Measurements from ENCODE around the gene MYF5.
A peak's percentile ranks its signal among the peaks of the same experiment; 100 is the strongest.

MYF5 gene

GRCh38 chr12:80708259-80708974 is 8.3 kb upstream of the MYF5 start:
- DNase-seq = no peak

DNA sequence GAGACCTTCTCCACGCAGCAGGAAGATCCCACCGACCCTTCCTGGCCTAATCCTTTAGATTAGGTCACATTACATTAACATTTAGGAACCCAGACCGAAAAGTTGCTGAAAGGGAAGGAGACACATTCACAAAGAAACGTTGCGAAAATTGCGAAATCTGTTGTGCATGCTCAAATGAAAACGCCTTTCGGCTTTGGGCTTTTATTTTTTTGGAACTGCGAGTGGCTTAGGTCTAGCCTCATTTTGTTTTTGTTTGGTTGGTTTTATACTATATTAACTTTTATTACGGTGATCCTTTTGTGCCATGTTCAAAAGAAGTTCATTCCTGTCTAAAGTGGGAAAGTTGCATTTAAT is 7.8 kb upstream of the MYF5 start:
- DNase-seq = no peak

GRCh38 chr12:80709811-80710726 is 6.6 kb upstream of the MYF5 start:
- peak; percentile 20 to 26 (median 22) for DNase-seq

- DNase-seq = no peak
Measured at GRCh38 chr12:80710727-80711449, 5.8 kb upstream of the MYF5 start.

DNA sequence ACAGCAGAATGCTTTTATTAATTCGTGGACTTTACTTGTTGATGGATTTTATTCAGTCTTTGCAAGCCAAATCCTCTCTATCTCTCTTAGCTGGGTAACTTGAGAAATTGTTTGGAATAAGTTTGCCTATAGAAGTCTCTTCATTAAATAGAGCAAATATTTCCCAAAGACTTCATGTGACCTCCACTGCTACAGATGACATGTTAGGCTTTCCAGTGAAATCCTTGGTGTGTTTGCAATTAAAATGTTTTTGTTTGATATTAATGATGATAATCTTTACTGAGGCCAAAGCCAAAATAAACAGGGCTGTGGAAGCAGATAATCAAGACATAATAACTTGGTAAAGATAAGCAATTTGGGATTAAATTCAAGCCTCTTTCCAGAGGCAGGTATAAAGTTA is 4.8 kb upstream of the MYF5 start:
- DNase-seq = no peak

DNA sequence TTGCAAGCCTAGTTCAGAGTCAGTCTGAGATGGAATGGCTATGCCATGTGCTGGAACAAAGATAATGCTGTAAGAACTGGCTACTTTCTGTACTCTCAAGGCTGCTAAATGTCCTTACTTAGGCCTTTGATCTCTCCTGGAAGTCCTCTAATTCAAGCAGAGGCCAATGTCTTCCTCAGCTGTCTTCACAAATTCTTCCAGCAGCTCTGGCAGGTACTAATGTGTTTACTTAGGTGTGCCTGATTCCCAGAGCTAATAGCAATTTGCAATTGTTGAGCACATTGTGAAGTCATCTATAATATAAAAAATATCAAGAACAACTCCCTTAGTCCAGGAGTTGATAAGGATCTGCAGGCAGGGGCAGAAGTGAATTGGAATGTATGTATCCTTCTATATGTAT is 3.8 kb upstream of the MYF5 start:
- DNase-seq = no peak

DNA sequence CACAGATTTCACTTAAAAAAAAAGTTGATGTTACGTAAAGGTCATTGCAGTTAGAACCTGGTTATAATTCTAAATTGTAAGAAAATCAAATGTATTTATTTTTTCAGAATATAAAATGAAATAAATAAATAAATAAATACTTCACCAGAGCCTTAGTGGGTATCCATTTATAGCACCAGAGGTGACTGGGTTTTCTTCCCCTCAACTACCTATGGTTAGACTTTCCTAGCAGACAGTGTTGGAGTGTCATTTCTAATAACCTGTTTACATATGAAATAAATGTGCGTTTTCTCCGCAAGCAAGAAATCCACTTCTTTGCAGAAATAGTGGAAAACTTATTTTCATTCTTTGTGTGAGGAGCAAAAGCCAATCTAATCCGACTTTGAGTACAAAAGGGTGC is 3.3 kb upstream of the MYF5 start:
- DNase-seq = no peak

DNA sequence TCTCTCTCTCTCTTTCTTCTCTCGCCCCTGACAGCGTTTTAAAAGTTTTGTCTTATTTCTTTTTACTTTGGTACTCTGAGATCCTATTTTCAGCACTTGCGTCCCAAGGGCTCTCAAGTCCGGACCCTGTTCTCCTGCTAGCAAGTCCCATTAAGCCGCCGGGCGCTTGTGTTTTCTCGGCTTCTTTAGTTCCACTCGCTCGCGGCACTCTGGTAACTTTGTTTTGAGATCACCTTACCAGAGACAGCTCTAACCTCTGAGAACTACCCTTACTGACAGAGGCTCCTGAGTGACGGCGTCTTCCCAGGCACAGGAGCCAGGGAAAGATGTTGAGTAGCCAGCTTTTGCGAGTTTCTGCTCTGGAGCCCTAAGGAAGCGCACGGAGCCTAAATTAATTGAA is 2.7 kb upstream of the MYF5 start:
- no peak for DNase-seq

- no peak for DNase-seq
Measured at GRCh38 chr12:80714846-80715245, 1.9 kb upstream of the MYF5 start.

- no peak for DNase-seq
Measured at GRCh38 chr12:80715713-80716249, 931 bp upstream of the MYF5 start.

DNA sequence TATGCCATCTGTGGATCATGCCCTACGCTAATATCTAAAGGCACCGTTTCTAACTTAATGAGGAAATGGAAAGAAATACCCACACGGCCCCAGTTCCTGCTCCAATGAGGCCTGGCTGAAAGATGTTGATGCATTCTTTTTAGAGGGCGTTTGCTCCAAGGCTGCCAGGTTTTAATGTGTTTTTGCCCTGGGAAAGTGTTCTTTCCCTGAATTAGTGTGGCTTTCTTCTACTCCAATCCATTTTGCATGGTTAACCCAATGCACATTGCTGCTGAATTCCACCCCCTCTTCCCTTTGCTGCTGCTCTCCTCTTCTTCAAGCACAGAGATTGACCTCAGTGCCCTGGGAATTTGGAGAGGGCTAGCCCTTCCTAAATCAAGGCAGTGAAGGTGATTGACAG is 1.1 kb downstream of the MYF5 start:
- DNase-seq = no peak

DNA sequence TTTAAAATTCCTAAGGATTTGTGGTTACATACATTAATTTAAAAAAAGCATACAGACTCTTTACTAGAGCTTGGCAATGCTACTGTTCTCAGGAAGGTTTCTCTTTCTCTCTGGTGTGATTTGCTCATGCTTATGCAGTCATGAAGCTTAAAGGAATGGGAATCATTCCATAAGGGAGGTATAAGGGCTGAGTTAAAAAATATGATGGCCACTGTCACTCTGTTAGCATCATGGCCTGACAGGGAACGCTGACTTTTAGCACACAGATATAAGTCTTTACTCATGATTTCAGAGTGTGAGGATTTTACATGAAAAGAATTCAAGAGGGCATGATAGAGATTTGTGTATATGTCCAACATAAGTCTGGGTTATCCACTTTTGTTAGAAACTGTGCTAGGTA is 3.8 kb downstream of the MYF5 start:
- DNase-seq = no peak

GRCh38 chr12:80721326-80721725 is 4.6 kb downstream of the MYF5 start:
- DNase-seq = peak in 2 of 3 donors; percentile 3 to 4

DNA sequence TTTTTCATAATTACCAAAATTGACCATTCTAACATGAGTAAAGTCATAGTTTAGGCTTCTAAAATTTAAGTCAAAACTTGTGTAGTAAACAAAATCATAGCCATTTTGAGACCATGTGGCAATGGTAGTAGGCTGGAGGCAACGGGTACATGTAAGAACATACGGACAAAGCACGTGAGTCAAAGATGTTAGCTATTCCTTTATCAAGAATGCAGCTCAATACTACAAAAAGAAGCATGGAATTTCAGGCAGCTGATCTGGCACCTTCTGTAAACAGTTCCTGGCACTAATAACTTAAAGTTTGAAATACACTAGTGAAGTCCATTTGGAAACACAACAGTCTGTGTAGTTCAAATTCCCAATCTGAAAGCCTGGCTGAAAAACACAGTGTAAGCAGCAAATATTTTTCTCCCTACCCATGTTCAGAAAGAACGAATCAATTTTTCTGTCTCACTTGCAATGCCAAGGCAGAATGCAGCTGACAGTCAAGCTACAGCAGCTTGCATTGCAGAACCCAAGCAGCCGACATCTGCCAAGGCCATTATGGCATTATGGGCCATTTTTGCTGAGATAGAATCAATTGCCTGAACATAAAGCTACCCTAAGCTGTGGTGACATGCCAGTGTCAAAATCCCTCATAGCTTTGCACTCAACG is 29.3 kb downstream of the MYF5 start:
- no peak for DNase-seq

- DNase-seq = no peak
Measured at GRCh38 chr12:80747800-80748199, 31.1 kb downstream of the MYF5 start.

GRCh38 chr12:80749456-80749855 is 32.7 kb downstream of the MYF5 start:
- no peak for DNase-seq

GRCh38 chr12:80752464-80752863 is 35.8 kb downstream of the MYF5 start:
- no peak for DNase-seq

DNA sequence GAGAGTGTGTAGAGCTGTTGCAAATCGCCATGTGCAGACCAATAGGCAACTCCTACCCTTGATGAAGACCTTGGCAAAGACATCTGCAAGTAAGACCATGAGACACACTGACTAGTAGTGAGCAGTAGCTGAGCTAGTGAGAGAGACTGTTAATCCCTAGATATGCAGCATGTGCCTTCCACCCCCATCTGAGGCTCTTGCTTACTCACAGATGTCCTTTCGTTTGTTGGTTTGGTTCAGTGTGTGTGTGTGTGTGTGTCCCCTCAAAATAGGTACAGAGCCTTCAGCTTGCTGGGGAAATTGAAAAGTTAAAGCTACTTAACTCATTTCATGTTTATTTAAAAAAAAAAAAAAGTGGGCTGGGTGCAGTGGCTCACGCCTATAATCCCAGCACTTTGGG is 37.6 kb downstream of the MYF5 start:
- no peak for DNase-seq

DNA sequence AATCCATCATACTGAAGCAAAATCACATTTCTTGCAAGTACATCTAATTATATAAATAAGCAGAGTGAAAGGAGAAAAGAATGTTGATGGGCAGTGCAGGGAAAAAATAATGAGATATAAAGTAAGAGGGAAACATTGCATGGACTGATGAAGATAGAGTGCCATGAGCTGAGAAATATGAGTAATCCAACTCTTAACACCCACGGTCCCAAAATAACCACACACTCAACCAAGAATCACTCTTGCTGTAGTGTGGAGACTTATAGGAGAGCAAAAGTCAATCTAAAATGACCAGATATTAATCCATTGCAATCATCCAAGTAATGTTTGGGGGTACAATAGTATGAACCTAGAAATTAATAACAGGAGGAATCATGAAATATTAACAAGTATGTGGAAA is 40.2 kb downstream of the MYF5 start:
- DNase-seq = peak; percentile 3 to 23 (median 8)

DNA sequence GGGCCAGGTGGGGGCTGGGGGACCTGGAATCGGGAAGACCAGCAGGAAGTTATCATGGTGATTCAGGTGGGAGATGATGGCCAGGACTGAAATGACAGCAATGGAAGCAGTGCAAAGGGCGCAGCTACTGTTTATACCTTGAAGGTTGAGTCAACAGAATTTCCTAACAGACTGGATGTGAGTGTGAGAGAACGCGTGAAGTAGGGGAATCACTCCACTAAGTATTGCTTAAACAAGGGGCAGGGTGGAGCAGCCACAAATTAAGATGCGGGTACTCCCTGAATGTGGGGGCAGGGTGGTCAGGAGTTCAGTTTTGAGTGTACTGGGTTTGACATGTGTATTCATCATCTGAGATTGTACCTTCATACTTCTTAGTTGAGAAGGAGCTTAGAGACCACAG is 45.1 kb downstream of the MYF5 start:
- no peak for DNase-seq

- peak; percentile 27 to 52 (median 49) for DNase-seq
Measured at GRCh38 chr12:80763874-80764273, 47.2 kb downstream of the MYF5 start.

- no peak for DNase-seq
Measured at GRCh38 chr12:80766210-80766609, 49.5 kb downstream of the MYF5 start.

DNA sequence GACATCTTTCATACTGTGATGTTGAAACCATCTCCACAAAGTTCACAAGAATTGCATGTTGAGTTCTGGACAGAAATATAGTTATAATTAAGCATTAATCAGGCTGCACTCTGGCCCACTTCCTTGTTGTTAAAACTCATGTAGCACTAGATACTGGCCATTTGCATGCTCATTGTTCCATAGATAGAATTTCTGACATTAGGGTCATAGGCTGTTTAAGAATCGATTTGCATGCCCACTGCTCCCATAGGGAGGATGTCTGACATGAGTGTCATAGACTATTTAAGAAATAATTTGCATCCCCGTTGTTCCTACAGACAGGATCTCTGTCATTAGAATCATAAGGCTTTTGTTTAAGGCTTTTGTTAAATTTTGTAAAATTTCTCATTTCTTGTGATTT is 50.2 kb downstream of the MYF5 start:
- DNase-seq = no peak
